SU-DHL-6 (cell line): ENCODE results near the gene LRRC23.

Experiments used
- CTCF ChIP-seq: fragments of 200-600 bp; sonication (generic); IDR thresholded peaks from one replicate; pipeline ENCODE4 v1.5.1; 2017; ENCODE audit warnings: antibody characterized with exemption, mild to moderate bottlenecking, low read length, moderate library complexity; ENCODE audit not compliant: insufficient read depth, poor library complexity, severe bottlenecking
- EZH2phosphoT487 ChIP-seq: fragments of 200-600 bp; sonication (generic), shearing (Covaris generic); conservative IDR thresholded peaks from 2 replicates; pipeline ENCODE4 v1.6.1; 2018; ENCODE audit warnings: mild to moderate bottlenecking, antibody characterized with exemption, low read length, moderate library complexity, mixed read lengths

DNA sequence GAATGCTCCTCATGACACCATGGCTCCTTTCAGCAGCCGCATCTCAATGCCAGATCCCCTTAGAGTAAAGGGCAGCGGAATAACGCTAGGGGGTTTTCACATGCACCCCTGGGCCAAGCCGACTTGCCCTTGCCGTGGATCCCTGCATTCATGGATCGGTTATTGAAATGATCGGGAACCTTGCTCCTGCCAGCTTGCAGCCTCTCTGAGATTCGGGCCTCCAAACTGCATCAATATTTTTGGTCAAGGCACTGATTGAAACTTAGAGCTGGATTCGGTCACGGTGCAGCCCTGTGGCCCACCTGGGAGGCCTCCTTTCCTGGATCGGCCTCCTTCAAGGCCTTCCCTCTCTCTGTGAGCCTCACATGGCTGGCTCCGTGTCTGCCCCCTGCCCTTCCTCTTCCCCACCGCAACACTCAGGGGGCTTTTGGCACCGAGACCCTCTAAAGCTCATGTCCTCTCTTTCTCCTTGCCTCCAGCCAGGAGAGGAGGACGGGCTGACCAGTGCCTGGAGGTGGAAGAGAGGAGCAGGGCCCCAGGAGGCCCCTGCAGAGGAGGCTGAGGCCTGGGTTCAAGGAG lies 48.3 kb downstream of the LRRC23 start:
- TF ChIP-seq CTCF (no peak), EZH2phosphoT487 (no peak)
